Measurements from ENCODE around the gene MOB1B.

The MOB1B gene

GRCh38 chr4:70914631-70915030 lies 12.5 kb downstream of the MOB1B start:
- no peak for DNase-seq (ENCODE audit: low read depth in 2 of 2)

GRCh38 chr4:70915036-70915815 lies 13.1 kb downstream of the MOB1B start:
- DNase-seq (ENCODE audit: low read depth in 2 of 2): no peak

GRCh38 chr4:70915874-70916559 lies 13.8 kb downstream of the MOB1B start:
- no peak for DNase-seq (ENCODE audit: low read depth in 2 of 2)

- no peak for DNase-seq (ENCODE audit: low read depth in 2 of 2)
Measured at GRCh38 chr4:70920592-70920991, 18.4 kb downstream of the MOB1B start.

GRCh38 chr4:70925418-70925817 lies 23.2 kb downstream of the MOB1B start:
- no peak for DNase-seq (ENCODE audit: low read depth in 2 of 2)

- no peak for DNase-seq (ENCODE audit: low read depth in 2 of 2)
Measured at GRCh38 chr4:70925899-70926635, 23.9 kb downstream of the MOB1B start.

- DNase-seq (ENCODE audit: low read depth in 2 of 2): no peak
Measured at GRCh38 chr4:70927502-70928137, 25.5 kb downstream of the MOB1B start.

GRCh38 chr4:70930530-70931256 lies 28.5 kb downstream of the MOB1B start:
- DNase-seq (ENCODE audit: low read depth in 2 of 2): no peak

- no peak for DNase-seq (ENCODE audit: low read depth in 2 of 2)
Measured at GRCh38 chr4:70931347-70931746, 29.2 kb downstream of the MOB1B start.

- no peak for DNase-seq (ENCODE audit: low read depth in 2 of 2)
Measured at GRCh38 chr4:70932984-70933383, 30.8 kb downstream of the MOB1B start.

- DNase-seq (ENCODE audit: low read depth in 2 of 2): no peak
Measured at GRCh38 chr4:70935038-70935695, 33.0 kb downstream of the MOB1B start.

GRCh38 chr4:70936200-70936787 lies 34.1 kb downstream of the MOB1B start:
- DNase-seq (ENCODE audit: low read depth in 2 of 2): no peak

GRCh38 chr4:70938086-70938485 lies 35.9 kb downstream of the MOB1B start:
- no peak for DNase-seq (ENCODE audit: low read depth in 2 of 2)

- no peak for DNase-seq (ENCODE audit: low read depth in 2 of 2)
Measured at GRCh38 chr4:70940134-70940533, 38.0 kb downstream of the MOB1B start.

GRCh38 chr4:70943114-70943513 lies 40.9 kb downstream of the MOB1B start:
- no peak for DNase-seq (ENCODE audit: low read depth in 2 of 2)

GRCh38 chr4:70945046-70945445 lies 42.9 kb downstream of the MOB1B start:
- DNase-seq (ENCODE audit: low read depth in 2 of 2): no peak

- no peak for DNase-seq (ENCODE audit: low read depth in 2 of 2)
Measured at GRCh38 chr4:70945452-70946055, 43.4 kb downstream of the MOB1B start.

- DNase-seq (ENCODE audit: low read depth in 2 of 2): no peak
Measured at GRCh38 chr4:70946939-70947338, 44.8 kb downstream of the MOB1B start.

- DNase-seq (ENCODE audit: low read depth in 2 of 2): no peak
Measured at GRCh38 chr4:70948665-70949260, 46.6 kb downstream of the MOB1B start.

GRCh38 chr4:70954032-70954431 lies 51.9 kb downstream of the MOB1B start:
- no peak for DNase-seq (ENCODE audit: low read depth in 2 of 2)

Data from stimulated activated CD4-positive, alpha-beta T cell treated with anti-CD3 and anti-CD28 coated beads, Interleukin-1b, Interleukin-23, amount 100 ng/mL, for 1 hour (primary cell).